IMR-90 (cell line): ENCODE data around the gene CNOT6.

ENCODE experiments used
- CEBPB ChIP-seq: IDR thresholded peaks from 2 replicates; pipeline ENCODE4 v1.6.1; 2012; ENCODE audit warnings: low read depth, low read length, improper control_type of control experiment
- MAFK ChIP-seq: IDR thresholded peaks from 2 replicates; pipeline ENCODE4 v1.6.1; 2012; ENCODE audit warnings: low read depth, low read length, improper control_type of control experiment
- POLR2A ChIP-seq: IDR thresholded peaks from 2 replicates; pipeline ENCODE4 v1.6.1; 2012; ENCODE audit warnings: mild to moderate bottlenecking, low read depth, low read length
- RAD21 ChIP-seq: IDR thresholded peaks from 2 replicates; pipeline ENCODE4 v1.6.1; 2012; ENCODE audit warnings: low read length, improper control_type of control experiment
- RCOR1 ChIP-seq: IDR thresholded peaks from 2 replicates; pipeline ENCODE4 v1.6.1; 2012; ENCODE audit warnings: mild to moderate bottlenecking, low read length, improper control_type of control experiment; ENCODE audit not compliant: insufficient replicate concordance
- RFX5 ChIP-seq: IDR thresholded peaks from 2 replicates; pipeline ENCODE4 v1.8.0; 2012; ENCODE audit warnings: low read depth, mild to moderate bottlenecking, low read length, moderate library complexity
- SMC3 ChIP-seq: fragments of 150-350 bp; IDR thresholded peaks from 2 replicates; pipeline ENCODE4 v1.6.1; 2016; ENCODE audit warnings: low read depth, mild to moderate bottlenecking, antibody characterized with exemption, low read length, moderate library complexity
- TF ChIP-seq, protein P1 (sequence below): conservative IDR thresholded peaks from 2 replicates; pipeline ENCODE4 v1.5.1; 2012; ENCODE audit warnings: mild to moderate bottlenecking, low read depth, low read length, improper control_type of control experiment
- TF ChIP-seq, protein P2 (sequence below): fragments of 150-350 bp; IDR thresholded peaks from 2 replicates; pipeline ENCODE4 v1.6.1; 2016; ENCODE audit warnings: low read depth, mild to moderate bottlenecking, low read length, moderate library complexity, borderline replicate concordance

DNA sequence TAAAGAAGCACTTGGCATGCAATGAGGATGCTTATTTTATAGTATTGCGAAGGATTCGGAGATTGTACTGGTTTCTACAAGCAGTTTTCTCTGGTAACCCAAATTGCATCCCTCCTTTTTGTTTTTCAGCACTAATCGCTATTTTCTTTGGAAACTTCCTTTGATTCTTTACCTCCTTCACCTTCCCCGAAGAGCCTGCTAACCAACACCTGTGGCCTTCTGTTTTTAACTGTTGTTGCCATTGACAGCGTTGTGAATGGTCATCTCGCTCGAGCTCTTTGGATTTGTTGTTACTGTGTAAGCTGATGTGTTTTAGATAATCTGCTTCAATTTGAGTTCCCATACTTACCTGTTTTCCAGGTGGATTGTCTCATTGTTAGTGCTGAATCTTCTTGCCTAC is 1.1 kb downstream of the CNOT6 start:
- TF ChIP-seq, protein P1, sequence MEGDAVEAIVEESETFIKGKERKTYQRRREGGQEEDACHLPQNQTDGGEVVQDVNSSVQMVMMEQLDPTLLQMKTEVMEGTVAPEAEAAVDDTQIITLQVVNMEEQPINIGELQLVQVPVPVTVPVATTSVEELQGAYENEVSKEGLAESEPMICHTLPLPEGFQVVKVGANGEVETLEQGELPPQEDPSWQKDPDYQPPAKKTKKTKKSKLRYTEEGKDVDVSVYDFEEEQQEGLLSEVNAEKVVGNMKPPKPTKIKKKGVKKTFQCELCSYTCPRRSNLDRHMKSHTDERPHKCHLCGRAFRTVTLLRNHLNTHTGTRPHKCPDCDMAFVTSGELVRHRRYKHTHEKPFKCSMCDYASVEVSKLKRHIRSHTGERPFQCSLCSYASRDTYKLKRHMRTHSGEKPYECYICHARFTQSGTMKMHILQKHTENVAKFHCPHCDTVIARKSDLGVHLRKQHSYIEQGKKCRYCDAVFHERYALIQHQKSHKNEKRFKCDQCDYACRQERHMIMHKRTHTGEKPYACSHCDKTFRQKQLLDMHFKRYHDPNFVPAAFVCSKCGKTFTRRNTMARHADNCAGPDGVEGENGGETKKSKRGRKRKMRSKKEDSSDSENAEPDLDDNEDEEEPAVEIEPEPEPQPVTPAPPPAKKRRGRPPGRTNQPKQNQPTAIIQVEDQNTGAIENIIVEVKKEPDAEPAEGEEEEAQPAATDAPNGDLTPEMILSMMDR = no peak
- no peak for TF ChIP-seq SMC3
- TF ChIP-seq POLR2A = no peak
- TF ChIP-seq CEBPB = no peak
- TF ChIP-seq RAD21 = no peak
- TF ChIP-seq, protein P2, sequence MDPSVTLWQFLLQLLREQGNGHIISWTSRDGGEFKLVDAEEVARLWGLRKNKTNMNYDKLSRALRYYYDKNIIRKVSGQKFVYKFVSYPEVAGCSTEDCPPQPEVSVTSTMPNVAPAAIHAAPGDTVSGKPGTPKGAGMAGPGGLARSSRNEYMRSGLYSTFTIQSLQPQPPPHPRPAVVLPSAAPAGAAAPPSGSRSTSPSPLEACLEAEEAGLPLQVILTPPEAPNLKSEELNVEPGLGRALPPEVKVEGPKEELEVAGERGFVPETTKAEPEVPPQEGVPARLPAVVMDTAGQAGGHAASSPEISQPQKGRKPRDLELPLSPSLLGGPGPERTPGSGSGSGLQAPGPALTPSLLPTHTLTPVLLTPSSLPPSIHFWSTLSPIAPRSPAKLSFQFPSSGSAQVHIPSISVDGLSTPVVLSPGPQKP = no peak
- TF ChIP-seq RFX5 = no peak
- TF ChIP-seq MAFK = no peak
- TF ChIP-seq RCOR1 = no peak
